ENCODE measurements around the gene ABI1.

- TF ChIP-seq POLR2A (IDR thresholded peaks at IDR 0.05; ENCODE audit: low read depth, low read length): no peak
- no peak for TF ChIP-seq MAZ (IDR thresholded peaks at IDR 0.05; ENCODE audit: borderline replicate concordance, low read depth, low read length)
- TF ChIP-seq CTCF (conservative IDR thresholded peaks at IDR 0.05; ENCODE audit: low read depth, low read length): no peak
- no peak for TF ChIP-seq RAD21 (IDR thresholded peaks at IDR 0.05; ENCODE audit: low read length)
- TF ChIP-seq CEBPB (IDR thresholded peaks at IDR 0.05; ENCODE audit: low read depth, low read length): peak; percentile 64
- TF ChIP-seq SMC3 (IDR thresholded peaks at IDR 0.05; ENCODE audit: low read depth, low read length): no peak
- TF ChIP-seq MXI1 (IDR thresholded peaks at IDR 0.05; ENCODE audit: borderline replicate concordance, low read depth, low read length): no peak
- TF ChIP-seq MAFK (IDR thresholded peaks at IDR 0.05; ENCODE audit: low read depth, low read length): no peak
- no peak for TF ChIP-seq RFX5 (IDR thresholded peaks at IDR 0.05; ENCODE audit: low read depth, low read length)
- TF ChIP-seq RCOR1 (IDR thresholded peaks at IDR 0.05; ENCODE audit: insufficient replicate concordance, low read length): no peak
- TF ChIP-seq USF2 (IDR thresholded peaks at IDR 0.05; ENCODE audit: low read depth, low read length): no peak
Measured at GRCh38 chr10:26780793-26781601, 79.8 kb downstream of the ABI1 start.
